ENCODE results near the gene TMEM123.

Gene TMEM123

GRCh38 chr11:102470251-102470650 is 17.7 kb upstream of the TMEM123 start:
- TF ChIP-seq, protein P1, sequence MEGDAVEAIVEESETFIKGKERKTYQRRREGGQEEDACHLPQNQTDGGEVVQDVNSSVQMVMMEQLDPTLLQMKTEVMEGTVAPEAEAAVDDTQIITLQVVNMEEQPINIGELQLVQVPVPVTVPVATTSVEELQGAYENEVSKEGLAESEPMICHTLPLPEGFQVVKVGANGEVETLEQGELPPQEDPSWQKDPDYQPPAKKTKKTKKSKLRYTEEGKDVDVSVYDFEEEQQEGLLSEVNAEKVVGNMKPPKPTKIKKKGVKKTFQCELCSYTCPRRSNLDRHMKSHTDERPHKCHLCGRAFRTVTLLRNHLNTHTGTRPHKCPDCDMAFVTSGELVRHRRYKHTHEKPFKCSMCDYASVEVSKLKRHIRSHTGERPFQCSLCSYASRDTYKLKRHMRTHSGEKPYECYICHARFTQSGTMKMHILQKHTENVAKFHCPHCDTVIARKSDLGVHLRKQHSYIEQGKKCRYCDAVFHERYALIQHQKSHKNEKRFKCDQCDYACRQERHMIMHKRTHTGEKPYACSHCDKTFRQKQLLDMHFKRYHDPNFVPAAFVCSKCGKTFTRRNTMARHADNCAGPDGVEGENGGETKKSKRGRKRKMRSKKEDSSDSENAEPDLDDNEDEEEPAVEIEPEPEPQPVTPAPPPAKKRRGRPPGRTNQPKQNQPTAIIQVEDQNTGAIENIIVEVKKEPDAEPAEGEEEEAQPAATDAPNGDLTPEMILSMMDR (IDR thresholded peaks at IDR 0.05; ENCODE audit: insufficient read depth, low read length, poor library complexity, severe bottlenecking), result no peak
- Histone ChIP-seq H3K27ac (ENCODE audit: low read depth, low read length) (no peak overlapping the region), H3K4me2 (ENCODE audit: low read depth, low read length, poor library complexity, severe bottlenecking) (no peak overlapping the region)

GRCh38 chr11:102469196-102469821 is 16.7 kb upstream of the TMEM123 start:
- TF ChIP-seq, protein P1 (IDR thresholded peaks at IDR 0.05; ENCODE audit: insufficient read depth, low read length, poor library complexity, severe bottlenecking), result no peak
- TF ChIP-seq EZH2phosphoT487 (conservative IDR thresholded peaks at IDR 0.05; ENCODE audit: low read length), result no peak
- Histone ChIP-seq H3K79me2 (ENCODE audit: insufficient read depth, low read length) (no peaks in the 10 kb centered on the region), H3K4me2 (ENCODE audit: low read depth, low read length, poor library complexity, severe bottlenecking) (no peak overlapping the region), H2AFZ (ENCODE audit: low read depth, low read length, severe bottlenecking) (no peak overlapping the region), H4K20me1 (ENCODE audit: low read depth, low read length) (no peaks in the 10 kb centered on the region), H3K36me3 (ENCODE audit: low read length) (no peaks in the 10 kb centered on the region), H3F3A (ENCODE audit: insufficient read depth) (peaks cover 2% of the 10 kb centered on the region; the same call in 1 of the 2 replicates), H3K9me3 (ENCODE audit: insufficient read depth, low read length) (no peaks in the 10 kb centered on the region), H3K27me3 (ENCODE audit: low read length) (no peaks in the 10 kb centered on the region), H3K9me2 (replicated peaks; ENCODE audit: insufficient read depth, low read length) (no peaks in the 10 kb centered on the region), H3K4me3 (ENCODE audit: insufficient read depth, low read length, poor library complexity, severe bottlenecking) (no peak overlapping the region), H3K9ac (ENCODE audit: low read length) (no peak overlapping the region), H3K27ac (ENCODE audit: low read depth, low read length) (no peak overlapping the region)

More at GRCh38 chr11:102470251-102470650, 17.7 kb upstream of the TMEM123 start:
- no peak overlapping the region for H2AFZ ChIP-seq (ENCODE audit: low read depth, low read length, severe bottlenecking)
- no peaks in the 10 kb centered on the region for H3K79me2 ChIP-seq (ENCODE audit: insufficient read depth, low read length)
- no peak overlapping the region for H3K9ac ChIP-seq (ENCODE audit: low read length)
- no peaks in the 10 kb centered on the region for H3K9me3 ChIP-seq (ENCODE audit: insufficient read depth, low read length)
- H3K9me2 ChIP-seq (replicated peaks; ENCODE audit: insufficient read depth, low read length), result no peaks in the 10 kb centered on the region
- H3K36me3 ChIP-seq (ENCODE audit: low read length), result no peaks in the 10 kb centered on the region
- no peaks in the 10 kb centered on the region for H3K27me3 ChIP-seq (ENCODE audit: low read length)
- H4K20me1 ChIP-seq (ENCODE audit: low read depth, low read length), result no peaks in the 10 kb centered on the region
- peaks cover 5% of the 10 kb centered on the region; the same call in 1 of the 2 replicates for H3F3A ChIP-seq (ENCODE audit: insufficient read depth)
- no peak overlapping the region for H3K4me3 ChIP-seq (ENCODE audit: insufficient read depth, low read length, poor library complexity, severe bottlenecking)

GRCh38 chr11:102468616-102469195 is 16.1 kb upstream of the TMEM123 start:
- no peaks in the 10 kb centered on the region for H3F3A ChIP-seq (ENCODE audit: insufficient read depth)
- TF ChIP-seq, protein P1 (IDR thresholded peaks at IDR 0.05; ENCODE audit: insufficient read depth, low read length, poor library complexity, severe bottlenecking), result no peak
- no peak for TF ChIP-seq EZH2phosphoT487 (conservative IDR thresholded peaks at IDR 0.05; ENCODE audit: low read length)
- no peaks in the 10 kb centered on the region for H4K20me1 ChIP-seq (ENCODE audit: low read depth, low read length)
- H3K4me3 ChIP-seq (ENCODE audit: insufficient read depth, low read length, poor library complexity, severe bottlenecking), result no peak overlapping the region
- no peaks in the 10 kb centered on the region for H3K36me3 ChIP-seq (ENCODE audit: low read length)
- H3K9me3 ChIP-seq (ENCODE audit: insufficient read depth, low read length), result no peaks in the 10 kb centered on the region
- no peaks in the 10 kb centered on the region for H3K79me2 ChIP-seq (ENCODE audit: insufficient read depth, low read length)
- H3K9ac ChIP-seq (ENCODE audit: low read length), result no peak overlapping the region
- no peak overlapping the region for H3K27ac ChIP-seq (ENCODE audit: low read depth, low read length)
- no peaks in the 10 kb centered on the region for H3K27me3 ChIP-seq (ENCODE audit: low read length)
- H3K9me2 ChIP-seq (replicated peaks; ENCODE audit: insufficient read depth, low read length), result no peaks in the 10 kb centered on the region
- no peak overlapping the region for H2AFZ ChIP-seq (ENCODE audit: low read depth, low read length, severe bottlenecking)
- no peak overlapping the region for H3K4me2 ChIP-seq (ENCODE audit: low read depth, low read length, poor library complexity, severe bottlenecking)

Data from SU-DHL-6 (cell line).